Activated gamma-delta T cell (primary cell): ENCODE measurements around the gene NCSTN.
"Not testable (repeated sequence)": the region's sequence is repeated elsewhere in the genome, so short reads cannot be mapped to it uniquely, and the experiment has no call there.

Experiments used
- DNase-seq: peaks from one replicate; lab custom pipeline; 2025; lab: John Stamatoyannopoulos, UW

Gene NCSTN

DNA sequence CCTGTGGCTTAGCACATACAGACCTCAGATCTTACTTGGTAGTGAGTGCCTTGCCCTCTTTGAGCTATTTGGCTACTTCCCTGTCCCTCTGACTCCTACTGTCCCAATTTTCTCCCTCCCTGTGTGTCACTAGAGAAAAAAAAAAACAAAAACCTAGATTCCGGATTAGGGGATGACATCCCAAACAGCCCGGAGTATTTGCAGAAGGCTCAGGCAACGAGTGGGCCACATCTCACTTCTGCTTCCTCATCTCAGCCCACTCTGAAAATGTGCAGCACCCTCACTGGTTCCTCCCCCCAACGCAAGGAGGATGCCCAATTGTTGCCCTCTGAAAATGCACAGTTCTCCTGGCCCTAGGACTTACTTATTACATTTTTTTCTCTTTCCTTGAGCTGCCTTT, 28.6 kb downstream of the NCSTN start:
- DNase-seq, result no peak

DNA sequence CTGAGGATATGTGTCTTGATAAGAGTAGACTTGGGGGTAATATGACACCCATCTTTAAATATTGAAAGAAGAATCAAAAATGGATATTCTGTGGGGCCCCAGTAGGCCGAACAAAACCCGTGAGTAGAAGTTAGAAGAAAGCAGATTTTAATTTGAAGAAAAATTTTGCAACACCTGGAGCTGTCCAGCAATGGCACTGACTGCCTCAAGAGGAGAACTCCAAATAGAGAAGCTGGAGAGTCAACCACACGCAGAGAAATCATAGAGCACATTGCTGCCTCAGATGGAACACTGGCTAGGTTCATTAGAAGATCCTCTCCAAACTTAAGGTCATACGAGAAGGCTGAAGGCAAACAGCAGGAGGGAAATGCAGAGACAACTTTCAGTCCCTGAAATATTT, 30.5 kb downstream of the NCSTN start:
- no peak for DNase-seq

DNA sequence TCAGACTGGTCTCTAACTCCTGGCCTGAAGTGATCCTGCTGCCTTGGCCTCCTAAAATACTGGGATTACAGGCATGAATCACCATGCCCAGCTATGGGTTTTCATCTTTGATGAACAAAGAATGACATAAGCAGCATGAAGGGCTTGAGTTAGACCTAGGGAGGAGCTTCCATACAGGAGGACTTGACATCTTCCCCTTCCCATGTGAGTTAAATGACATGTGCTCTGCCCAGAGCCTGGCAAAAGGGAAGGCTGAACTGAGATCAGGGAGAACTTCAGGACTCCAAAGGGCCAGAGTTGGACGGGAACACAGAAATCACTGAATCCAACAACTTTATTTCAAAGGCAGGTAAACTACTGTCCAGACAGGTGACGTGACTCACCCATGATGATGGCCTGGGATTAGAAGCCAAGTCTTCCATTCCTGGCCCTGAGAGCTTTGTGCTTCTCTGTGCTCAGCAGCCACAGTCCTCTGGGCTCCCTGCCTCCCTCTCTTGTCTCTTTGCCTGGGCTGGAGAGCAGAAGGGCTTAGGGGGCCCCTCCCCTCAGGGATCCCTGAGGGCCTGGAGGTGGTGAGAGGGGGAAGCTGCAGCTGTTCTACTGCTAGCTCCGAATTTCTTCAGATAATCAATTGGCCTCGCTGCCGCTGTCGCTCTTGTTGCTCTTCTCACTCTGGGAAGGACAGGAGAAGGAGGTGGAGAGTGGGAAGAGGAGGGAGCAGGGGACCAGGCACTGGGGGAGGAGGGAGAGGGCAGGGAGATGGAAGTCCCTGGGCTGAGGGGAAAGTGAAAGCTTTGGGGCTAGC, 31.3 kb downstream of the NCSTN start:
- no peak for DNase-seq

DNA sequence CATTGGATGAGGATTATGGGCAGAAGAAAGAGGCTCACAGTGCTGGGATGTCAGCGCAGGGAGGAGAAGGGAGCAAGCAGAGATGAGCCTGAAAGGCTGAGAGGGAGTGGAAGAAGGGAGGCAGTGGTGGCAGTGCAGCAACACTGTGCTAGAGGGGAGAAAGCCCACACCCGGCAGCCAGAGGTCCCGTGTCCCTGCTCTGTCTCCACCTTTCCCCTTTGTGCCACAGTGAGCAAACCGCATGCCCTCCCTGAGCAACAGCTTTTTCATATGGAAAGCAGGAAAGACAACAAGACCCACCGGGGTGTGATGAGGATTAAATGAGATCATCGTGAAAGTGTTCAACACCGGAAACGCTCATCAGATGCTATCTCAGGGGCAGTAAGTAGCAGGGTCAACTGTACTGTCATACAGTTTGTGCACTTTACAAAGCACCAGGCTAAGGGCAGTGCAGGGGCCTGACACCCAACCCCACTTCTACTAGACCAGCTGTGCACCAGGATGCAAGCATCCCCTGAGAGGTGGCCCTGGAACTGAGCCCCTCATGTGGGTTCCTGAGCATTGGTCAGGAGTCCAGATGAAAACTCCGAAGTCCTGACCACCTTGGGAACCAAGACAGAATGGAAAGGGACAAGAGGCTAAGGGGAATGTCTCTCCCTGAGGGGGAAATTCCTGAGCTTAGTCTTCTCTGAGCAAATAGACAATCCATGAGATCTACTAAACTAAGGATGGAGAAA, 32.8 kb downstream of the NCSTN start:
- no peak for DNase-seq

DNA sequence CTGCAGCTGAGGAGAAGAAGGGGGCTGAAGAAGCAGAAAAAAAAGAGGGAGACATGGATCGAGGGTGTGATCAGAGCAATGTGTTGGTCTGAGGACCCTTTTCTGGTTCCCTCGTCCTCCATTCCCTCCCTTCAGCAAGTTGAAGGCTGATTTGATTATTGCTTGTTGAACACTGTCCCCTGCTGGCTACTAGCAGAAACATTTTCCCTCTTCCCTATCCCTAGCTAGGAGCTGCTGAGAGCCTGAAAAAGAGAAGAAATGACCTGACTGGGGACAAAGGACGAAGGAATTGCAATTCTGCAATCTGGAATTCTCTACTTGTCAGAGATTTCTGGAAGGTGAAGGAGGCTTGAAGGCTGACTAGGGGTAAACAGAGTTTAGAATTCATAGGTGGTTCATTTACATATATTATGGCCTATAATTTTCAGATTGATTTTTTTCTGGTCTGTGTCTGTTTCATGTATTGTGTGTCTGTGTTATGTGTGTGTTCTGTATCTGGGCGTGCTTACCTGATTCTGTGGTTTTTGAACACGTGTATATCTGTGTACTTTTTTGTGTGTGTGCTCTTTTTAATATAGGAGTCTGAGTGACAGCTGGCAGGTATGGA, 33.4 kb downstream of the NCSTN start:
- DNase-seq, result no peak

DNA sequence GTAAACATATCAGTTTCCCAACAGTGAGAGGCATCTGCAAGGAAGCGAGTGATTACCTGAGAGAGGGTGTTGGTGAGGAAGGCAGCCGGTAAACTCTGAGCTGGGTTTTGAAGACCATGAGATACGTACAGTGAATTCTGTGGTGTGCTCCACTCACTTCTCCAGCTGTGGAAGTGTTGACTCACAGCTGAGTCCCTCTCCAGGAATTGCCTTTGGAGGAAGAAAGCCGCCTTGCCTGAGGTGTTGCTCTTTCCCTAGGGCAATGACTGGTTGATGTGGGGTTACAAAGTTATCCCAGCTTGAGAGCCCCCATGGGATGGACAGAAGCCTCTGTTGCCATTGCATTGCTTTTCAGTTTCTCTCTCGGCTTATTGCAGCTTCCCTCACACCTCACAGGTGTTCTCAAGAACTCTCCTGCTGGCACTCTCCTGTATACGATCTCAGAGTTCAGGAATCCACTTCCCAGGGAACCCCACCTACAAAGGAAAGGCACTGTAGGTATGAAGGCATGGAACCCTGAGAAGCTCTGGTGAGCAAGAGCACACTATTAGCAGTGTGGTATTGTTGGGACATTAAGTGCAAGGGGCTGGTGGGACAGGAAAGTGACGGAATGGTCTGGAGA, 34.5 kb downstream of the NCSTN start:
- DNase-seq, result no peak

DNA sequence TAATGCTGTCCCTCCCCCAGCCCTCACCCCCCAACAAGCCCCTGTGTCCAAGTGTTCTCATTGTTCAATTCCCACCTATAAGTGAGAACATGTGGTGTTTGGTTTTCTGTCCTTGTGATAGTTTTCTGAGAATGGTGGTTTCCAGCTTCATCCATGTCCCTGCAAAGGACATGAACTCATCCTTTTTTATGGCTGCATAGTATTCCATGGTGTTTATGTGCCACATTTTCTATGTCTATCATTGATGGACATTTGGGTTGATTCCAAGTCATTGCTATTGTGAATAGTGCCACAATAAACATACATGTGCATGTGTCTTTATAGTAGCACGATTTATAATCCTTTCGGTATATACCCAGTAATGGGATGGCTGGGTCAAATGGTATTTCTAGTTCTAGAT, 41.6 kb downstream of the NCSTN start:
- not testable (repeated sequence) for DNase-seq

DNA sequence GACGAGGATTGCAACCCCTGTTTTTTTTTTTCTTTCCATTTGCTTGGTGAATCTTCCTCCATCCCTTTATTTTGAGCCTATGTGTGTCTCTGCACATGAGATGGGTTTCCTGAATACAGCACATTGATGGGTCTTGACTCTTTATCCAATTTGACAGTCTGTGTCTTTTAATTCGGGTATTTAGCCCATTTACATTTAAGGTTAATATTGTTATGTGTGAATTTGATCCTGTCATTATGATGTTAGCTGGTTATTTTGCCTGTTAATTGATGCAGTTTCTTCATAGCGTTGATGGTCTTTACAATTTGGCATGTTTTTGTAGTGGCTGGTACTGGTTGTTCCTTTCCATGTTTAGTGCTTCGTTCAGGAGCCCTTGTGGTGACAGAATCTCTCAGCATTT, 45.2 kb downstream of the NCSTN start:
- not testable (repeated sequence) for DNase-seq

DNA sequence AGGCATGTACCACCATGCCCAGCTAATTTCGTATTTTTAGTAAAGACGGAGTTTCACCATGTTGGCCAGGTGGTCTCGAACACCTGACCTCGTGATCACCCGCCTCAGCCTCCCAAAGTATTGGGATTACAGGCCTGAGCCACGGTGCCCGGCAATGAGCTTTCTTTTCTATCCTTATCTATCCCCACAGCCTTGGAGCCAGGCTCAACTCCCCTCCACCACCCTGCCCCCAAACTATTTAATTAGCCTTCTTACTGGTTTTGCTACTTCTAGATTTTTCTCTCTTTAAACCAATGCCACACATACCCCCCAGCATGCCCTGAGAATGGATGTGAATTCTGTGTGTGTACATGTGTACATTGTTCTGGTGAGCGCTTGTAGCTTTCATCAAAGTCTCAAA, 51.5 kb downstream of the NCSTN start:
- DNase-seq, result no peak

DNA sequence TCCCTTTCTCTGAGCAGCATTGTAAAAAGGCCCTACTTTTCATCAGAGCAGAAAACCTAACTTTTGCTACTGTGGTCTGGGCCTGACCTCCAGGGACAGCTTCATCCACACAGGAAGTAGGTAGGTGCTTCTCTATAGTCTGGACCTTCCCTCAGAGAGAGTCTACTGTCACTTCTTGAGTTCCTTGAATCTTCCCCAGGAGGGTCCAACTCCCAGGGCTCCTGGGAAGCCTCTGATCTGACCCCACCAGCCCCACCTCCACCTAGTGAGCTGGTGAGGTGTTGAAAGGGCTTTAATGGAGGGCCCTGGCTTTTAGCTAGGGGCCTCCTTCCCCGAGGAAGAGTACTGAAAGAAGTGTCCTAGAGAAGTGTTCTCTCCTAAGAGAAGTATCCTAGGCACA, 54.5 kb downstream of the NCSTN start:
- no peak for DNase-seq

DNA sequence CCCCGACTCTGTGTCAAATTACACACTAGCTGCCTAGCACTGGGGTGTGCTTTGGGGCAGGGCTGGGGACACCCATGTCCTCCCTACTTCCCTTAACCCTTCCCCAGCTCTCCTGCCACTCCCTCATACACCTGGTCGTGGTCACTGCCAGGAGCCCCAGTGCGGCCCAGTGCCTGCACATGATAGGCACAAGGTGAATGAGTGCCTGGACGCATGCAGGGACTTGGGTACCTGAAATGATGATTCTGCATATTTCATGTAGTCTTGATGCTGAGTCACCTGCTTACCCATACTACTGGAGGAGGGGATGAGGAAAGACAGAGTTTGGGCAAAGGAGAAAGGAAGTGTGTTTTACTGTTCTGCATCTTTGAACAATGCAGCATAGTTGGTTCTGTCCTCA, 55.6 kb downstream of the NCSTN start:
- no peak for DNase-seq

DNA sequence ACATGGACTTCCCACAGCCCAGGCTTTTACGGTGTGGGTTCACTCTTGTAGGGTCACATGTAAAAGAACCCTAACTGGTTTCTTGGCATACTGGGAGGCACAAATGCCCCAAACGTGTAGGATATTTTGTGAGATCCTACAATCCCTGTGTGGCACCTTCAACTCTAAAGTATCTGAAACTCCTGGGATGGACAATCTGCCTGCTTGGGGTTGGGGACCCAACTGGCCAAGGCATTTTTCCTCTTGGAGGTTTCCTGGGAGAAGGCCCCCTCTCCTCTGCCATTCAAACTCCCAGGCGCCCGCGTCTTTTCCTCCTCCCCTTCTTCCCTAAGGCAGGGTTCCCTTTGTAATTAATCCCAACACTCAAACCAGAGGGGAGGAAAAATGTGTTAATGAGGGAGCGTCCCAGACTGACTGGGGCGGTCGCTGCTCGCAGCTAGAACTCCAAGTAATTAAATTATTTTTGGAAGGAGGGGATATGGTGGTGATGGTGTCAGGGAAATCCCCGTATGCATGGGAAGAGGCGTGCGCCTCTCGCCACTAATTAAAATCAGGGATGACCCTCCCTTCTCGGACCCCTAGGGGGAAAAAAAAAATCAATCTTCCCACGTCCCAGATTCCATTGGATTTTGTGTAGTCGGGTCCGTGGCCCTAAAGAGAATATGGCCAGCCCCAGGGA, 56.5 kb downstream of the NCSTN start:
- DNase-seq, result no peak

DNA sequence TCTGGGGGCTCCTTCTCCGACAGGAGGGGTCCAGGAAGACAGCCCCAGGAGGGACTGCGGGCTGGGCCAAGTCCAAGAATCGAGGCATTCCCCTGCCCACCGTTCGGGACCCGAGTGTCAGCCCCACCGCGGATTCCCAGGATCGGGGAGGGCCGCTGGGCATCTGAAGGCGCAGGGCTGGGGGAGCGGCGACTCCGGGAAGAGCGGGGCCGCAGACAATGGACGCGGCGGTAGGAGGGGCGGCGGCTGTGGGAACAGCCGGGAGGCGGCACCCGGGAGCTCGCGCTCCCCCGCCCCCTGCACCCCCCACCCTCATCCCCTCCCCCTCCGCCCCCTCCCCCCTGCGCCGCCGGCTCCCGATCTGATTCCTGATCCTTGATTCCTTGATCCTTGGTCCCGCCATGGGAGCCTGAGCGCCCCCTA, 57.1 kb downstream of the NCSTN start, which contains the start of gene VANGL2:
VANGL2 (plus strand) TSS at position 342 of the 423 bp plus-strand sequence. CDS start 15,274 bp downstream, outside the sequence.
- DNase-seq, result peak; percentile 24

DNA sequence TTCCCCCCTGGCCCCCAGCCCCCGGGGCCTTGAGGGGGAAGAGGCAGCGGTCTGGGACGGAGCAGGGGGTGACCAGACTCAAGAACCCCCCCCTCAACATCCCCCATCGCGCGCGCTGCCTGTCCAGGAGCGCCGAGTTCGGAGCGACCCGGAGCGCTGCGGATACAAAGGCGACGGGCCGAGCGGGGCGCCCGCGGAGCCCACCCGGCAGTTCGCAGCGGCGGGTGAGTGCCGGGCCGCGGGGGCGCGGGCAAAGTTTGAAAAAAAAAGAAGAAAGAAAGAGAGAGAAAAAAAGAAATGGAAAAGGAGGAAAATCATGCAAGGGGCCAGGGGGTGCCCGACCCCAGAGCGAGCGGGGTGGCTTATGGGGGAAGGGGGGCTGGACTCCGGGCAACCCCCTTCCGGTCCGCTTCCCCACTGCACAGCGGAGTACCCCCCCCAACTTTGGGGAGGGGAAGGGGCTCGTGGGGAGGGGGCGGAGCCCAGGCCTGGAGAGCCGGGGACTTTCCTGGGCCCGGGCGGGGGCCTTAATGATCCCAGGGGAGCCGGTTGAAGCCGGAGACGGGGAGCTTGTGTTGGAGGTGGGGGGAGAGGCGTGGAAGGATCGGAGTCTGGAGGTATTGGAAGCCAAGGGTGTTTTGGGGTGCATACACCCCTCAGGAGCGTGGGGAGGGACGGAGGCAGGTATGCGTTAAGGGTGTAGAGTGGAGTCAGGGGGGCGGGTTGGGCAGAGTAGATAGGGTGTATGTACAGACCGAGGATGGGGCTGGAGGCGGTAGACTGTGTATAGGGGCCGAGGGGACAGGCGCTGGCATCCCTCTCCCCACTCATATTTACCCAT, 57.7 kb downstream of the NCSTN start:
- DNase-seq, result no peak

DNA sequence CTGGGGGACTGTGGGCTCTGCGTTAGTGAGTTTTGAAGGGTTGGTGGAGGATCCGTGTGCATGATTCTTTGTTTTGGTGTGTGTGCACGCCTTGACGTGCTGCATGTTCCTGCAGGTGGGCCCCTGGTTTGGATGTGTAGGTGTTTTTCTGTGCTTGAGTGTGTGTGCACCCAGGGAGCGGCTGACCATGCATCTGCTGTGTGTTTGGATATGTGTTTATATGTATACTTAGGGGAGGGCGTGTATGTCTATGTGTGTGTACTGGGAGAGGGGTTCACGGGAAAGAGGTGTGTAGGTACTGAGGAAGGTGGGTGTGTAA, 58.3 kb downstream of the NCSTN start:
- no peak for DNase-seq

DNA sequence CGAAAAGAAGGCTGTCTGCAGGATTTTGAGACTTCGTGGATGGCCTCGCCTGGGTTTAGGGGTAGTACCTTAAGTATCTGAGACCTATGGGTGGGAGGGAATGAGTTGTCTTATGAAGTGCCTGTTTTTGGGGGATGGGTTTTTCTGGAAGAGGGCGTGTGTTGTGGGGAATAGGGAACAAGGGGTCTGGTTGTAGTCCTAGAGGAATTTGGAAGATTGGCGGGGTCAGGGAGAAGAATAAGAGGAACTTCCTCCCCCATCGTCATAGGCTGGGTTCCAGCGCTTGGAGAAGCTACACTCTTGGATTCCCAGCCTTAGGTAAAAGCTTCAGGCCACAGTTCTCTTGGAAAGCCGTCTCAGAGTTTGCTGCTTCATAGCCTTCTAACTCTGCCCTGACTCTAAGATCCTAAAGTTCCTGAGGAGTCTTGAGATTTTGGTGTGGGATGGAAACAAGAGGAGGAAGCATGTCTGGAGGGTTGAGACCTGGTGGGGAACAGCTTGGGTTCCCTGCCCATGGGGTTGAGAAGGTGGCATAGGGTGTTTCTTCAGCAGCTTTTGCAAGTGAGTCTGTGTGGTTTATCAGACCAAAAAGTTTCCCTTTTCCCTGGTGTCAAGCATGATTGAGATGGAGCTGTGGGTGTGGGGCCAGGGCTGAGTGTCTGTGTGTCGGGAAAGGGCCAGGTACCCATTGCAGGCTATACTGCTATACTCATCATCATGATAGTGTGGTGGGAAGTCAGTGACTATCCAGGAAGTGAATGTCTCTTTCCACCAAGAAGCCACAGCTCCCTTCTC, 59.0 kb downstream of the NCSTN start:
- no peak for DNase-seq

DNA sequence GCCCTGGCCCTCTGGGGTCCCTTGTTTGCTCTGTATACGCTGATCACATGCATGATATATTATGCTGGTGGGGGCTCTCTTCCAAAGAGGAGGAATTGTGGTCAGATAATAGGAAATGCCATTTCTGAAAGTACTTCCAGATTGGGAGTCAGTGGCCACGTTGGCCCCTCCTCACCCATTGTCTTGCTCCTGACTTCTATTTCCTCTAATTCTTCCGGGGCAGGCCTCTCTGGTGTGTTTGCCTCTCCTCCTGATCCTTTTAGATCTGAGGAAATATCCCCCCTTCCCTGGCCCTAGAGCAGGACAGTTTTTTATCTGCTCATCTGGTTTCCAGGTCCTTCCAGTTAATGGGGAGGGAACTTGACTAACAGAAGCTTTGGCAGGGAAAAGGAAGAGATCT, 60.1 kb downstream of the NCSTN start:
- DNase-seq, result no peak

DNA sequence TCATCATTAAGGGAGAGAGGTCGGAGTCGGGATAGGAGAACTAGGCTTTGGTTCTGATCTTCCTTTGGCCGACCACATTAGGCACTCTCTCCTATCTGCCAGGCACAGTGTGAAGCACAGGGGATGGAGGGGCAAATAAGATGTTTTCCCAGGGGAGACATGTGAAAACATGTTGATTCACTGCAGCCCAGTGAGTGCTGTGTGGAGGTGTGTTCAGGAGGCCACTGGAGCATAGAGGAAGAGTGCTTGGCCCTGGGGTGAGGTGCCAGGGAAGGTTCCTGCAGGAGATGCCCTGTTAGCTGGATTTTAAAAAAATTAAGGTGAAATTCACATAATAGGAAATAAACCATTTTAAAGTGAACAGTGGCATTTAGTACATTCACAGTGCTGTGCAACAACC, 60.9 kb downstream of the NCSTN start:
- no peak for DNase-seq

DNA sequence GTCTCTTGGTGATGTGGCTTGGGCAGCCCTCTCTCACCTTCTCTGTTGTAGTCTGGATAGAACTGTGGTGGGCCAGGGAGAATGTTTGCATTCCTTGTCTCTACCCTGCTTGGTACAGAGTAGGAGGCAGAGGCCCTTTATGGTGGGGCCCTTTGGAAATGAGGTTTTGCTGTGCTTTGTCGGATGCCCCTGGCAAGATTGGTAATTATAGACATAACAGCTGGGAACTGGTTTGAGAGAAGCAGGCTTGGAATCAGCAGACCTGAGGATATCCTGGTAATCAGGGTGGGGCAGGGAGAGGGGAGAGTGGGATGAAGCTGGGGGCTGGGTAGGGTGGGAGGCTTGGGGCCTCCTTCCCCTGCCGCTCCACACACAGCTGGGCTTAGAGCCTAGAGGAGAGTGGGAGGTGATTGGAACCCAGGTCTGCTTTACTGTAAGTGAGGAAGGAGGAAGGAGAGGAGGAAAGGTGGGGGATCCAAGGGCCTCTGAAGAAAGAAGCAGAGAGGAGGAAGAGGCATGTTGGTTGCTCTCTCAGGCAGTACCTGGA, 62.2 kb downstream of the NCSTN start:
- DNase-seq, result no peak
